Upper lobe of right lung (tissue), 1 donor: ENCODE data around the gene TBC1D19. TPM values are rescaled to one million over a fixed set of nuclear protein-coding genes. Genes with fewer than 3 reads are reported as not detected.
"Not testable (repeated sequence)": the region's sequence is repeated elsewhere in the genome, so short reads cannot be mapped to it uniquely, and the experiment has no call there.

Source experiments
- ATAC-seq: fragments of 200-7000 bp; cut with Tn5 transposase; one replicate; pipeline ENCODE4 v1.9.1; 2020; ENCODE audit warnings: mild to moderate bottlenecking, moderate library complexity
- DNase-seq: peaks from one replicate; pipeline ENCODE4 v3.0.0-alpha.2; 2020
- H3K27ac ChIP-seq: fragments of 200-600 bp; one replicate; pipeline ENCODE4 v1.8.0; 2022
- H3K27me3 ChIP-seq: fragments of 200-600 bp; one replicate; pipeline ENCODE4 v1.8.0; 2022; ENCODE audit warnings: mild to moderate bottlenecking
- H3K36me3 ChIP-seq: fragments of 200-600 bp; one replicate; pipeline ENCODE4 v1.8.0; 2022
- H3K4me1 ChIP-seq: fragments of 200-600 bp; one replicate; pipeline ENCODE4 v1.8.0; 2022
- H3K4me3 ChIP-seq: fragments of 200-600 bp; one replicate; pipeline ENCODE4 v1.8.0; 2022; ENCODE audit warnings: mild to moderate bottlenecking
- H3K9me3 ChIP-seq: fragments of 200-600 bp; one replicate; pipeline ENCODE4 v1.8.0; 2022
- intact Hi-C: fragments of 100-400 bp; cut with DNase I; formaldehyde crosslinking; loops from one replicate; pipeline ENCODE4 v1.11.0; 2022
- total RNA-seq: library from RNA; stranded (reverse); fragmentation: NEBNext Ultra II Directional; extraction: Animal tissue kit (Norgen Biotek cat#: 25700); gene quantifications from one replicate; pipeline ENCODE4 v1.2.1, GENCODE V29; 2021
- TF ChIP-seq, protein P1 (sequence below): fragments of 200-600 bp; IDR thresholded peaks from one replicate; pipeline ENCODE4 v1.8.0; 2022; ENCODE audit warnings: antibody characterized with exemption
- donor health status: DM: no; HTN: yes; CAD: no; lungs with severe emphysema.

Gene TBC1D19
- total RNA-seq, 1 donor from 2014 or later = 10.0 TPM

DNA sequence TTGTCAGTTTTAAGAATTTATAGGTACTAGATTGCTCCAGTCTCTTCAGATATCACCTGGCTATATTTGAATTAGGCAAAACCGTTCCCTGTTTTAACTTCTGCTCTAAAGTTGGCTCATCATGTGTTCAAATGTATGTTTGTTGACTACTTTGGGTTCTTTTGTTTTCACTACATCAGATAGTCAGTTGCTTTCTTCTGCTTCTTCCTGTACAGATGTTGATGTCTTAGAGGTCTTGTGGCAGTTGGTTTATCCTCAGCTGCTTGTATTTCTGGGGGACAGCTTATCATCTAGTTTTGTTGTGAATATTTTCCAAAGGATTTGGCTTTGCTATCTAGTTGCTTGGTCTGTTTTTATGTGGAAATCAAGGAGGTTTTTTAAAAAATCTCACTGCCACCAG, 28.0 kb downstream of the TBC1D19 start:
- ATAC-seq (no peak), DNase-seq (no peak)
- no peaks in the 10 kb centered on the region for H3K27me3 ChIP-seq
- H3K27ac ChIP-seq = no peak overlapping the region
- peaks cover 5% of the 10 kb centered on the region for H3K4me1 ChIP-seq
- intact Hi-C loops = no loop called here
- TF ChIP-seq, protein P1, sequence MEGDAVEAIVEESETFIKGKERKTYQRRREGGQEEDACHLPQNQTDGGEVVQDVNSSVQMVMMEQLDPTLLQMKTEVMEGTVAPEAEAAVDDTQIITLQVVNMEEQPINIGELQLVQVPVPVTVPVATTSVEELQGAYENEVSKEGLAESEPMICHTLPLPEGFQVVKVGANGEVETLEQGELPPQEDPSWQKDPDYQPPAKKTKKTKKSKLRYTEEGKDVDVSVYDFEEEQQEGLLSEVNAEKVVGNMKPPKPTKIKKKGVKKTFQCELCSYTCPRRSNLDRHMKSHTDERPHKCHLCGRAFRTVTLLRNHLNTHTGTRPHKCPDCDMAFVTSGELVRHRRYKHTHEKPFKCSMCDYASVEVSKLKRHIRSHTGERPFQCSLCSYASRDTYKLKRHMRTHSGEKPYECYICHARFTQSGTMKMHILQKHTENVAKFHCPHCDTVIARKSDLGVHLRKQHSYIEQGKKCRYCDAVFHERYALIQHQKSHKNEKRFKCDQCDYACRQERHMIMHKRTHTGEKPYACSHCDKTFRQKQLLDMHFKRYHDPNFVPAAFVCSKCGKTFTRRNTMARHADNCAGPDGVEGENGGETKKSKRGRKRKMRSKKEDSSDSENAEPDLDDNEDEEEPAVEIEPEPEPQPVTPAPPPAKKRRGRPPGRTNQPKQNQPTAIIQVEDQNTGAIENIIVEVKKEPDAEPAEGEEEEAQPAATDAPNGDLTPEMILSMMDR = no peak
- no peaks in the 10 kb centered on the region for H3K36me3 ChIP-seq
- H3K9me3 ChIP-seq = no peaks in the 10 kb centered on the region
- no peak overlapping the region for H3K4me3 ChIP-seq

DNA sequence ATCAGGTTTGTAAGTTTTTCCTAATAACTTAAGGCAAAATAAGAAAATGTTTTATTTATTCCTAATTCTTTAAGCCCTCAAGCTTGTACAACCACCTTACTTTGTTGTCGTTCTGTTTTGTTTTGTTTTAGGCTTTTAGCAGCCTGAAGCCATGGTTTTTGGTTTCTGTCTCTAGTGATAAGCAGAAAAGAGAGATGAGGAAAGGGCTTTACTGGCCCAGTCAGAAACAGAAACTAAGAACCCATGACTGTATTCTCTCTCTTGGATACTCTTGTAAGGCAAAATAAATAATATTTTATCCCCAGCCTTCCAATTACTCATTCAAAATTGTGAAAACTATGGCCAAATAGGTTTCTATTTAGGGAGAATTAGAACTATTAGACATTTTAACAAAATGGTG, 29.4 kb downstream of the TBC1D19 start:
- ATAC-seq (no peak), DNase-seq (no peak)
- Histone ChIP-seq H3K4me3 (no peak overlapping the region), H3K4me1 (peaks cover 5% of the 10 kb centered on the region), H3K36me3 (no peaks in the 10 kb centered on the region), H3K27me3 (no peaks in the 10 kb centered on the region), H3K9me3 (no peaks in the 10 kb centered on the region), H3K27ac (no peak overlapping the region)
- TF ChIP-seq, protein P1 = no peak
- intact Hi-C loops = no loop called here

DNA sequence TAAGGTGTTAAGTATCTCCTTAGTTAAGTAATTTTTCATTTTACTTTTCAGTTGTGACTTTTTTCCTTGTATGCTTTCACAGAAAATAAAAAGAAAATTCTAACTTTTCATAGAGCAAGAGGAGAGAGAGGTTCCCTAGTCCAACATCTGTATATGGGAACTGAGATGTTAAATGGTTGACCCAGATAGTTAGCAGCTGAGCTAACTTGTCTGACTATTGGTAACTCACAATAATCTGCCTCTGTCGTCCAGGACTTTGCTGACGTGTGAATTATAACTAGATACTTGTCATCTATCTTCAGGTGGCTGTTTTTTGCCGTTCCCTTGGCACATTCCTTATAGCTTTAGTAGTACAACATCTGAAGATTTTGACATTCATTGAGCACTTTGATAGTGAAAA, 29.9 kb downstream of the TBC1D19 start:
- Histone ChIP-seq H3K36me3 (no peaks in the 10 kb centered on the region), H3K4me1 (peaks cover 5% of the 10 kb centered on the region), H3K27ac (no peak overlapping the region), H3K9me3 (no peaks in the 10 kb centered on the region), H3K4me3 (no peak overlapping the region), H3K27me3 (no peaks in the 10 kb centered on the region)
- no peak for ATAC-seq
- TF ChIP-seq, protein P1 = no peak
- intact Hi-C loops = no loop called here
- DNase-seq = no peak

DNA sequence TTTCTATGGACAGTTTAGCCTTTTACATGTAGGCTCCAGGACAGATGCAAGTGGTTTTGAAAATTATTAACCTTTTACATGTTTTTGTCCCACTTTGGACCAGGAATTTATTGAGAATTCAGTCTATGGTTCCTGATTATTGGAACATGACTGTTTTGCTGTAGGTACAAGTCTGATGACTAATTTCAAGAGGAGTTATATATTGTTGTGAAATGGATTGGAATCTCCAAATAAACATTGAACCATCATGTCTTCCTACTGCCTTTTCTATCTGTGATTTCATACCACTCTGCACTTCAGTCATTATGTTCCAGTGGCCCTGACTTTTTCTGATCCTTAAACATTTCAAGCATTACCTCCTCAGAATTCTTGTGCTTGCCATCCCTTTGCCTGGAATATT, 35.9 kb downstream of the TBC1D19 start:
- TF ChIP-seq, protein P1 = no peak
- no peaks in the 10 kb centered on the region for H3K36me3 ChIP-seq
- H3K27me3 ChIP-seq = no peaks in the 10 kb centered on the region
- no peak overlapping the region for H3K27ac ChIP-seq
- H3K9me3 ChIP-seq = no peaks in the 10 kb centered on the region
- DNase-seq (no peak), ATAC-seq (no peak)
- H3K4me1 ChIP-seq = no peaks in the 10 kb centered on the region
- intact Hi-C loops = no loop called here
- H3K4me3 ChIP-seq = no peak overlapping the region

DNA sequence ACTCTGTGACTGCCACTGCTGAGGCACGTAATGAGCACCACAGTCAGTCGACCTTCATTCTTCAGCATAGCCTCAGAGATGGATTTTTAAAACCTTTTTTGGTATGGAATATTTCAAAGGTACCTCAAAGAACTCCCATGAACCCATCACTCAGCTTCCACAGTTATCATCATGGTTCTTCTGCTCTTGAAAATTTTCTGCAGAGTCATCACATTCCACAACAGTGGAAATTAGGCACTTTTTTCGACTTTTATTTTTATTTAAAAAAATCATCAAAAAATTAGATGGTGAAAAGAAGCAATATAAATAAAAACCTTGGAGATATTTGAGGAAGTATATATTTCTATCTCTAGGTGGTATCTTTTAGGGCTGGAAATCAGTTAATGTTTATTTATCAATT, 37.5 kb downstream of the TBC1D19 start:
- H3K27ac ChIP-seq = no peak overlapping the region
- intact Hi-C loops = no loop called here
- no peak overlapping the region for H3K4me3 ChIP-seq
- DNase-seq (no peak), ATAC-seq (no peak)
- H3K27me3 ChIP-seq = no peaks in the 10 kb centered on the region
- no peaks in the 10 kb centered on the region for H3K36me3 ChIP-seq
- TF ChIP-seq, protein P1 = no peak
- no peaks in the 10 kb centered on the region for H3K9me3 ChIP-seq
- no peaks in the 10 kb centered on the region for H3K4me1 ChIP-seq

DNA sequence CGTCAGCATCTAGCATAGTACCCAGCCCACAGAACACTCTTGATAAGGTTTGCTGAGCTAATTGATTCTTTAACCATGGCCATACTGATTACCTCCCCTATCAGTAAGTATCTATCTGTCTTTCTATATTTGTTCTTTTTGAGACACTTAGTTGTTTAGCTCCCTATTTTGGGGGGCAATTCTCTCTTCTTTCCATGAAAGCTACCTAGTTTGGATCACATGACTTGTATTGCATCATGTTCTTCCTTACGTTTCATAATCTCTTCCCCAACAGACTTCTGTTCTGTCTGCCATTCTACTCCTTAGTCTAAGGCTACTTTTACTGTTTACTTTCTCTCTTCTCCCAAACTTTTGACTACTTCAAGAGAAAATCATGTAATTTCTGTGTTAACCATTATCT, 39.0 kb downstream of the TBC1D19 start:
- Histone ChIP-seq H3K36me3 (no peaks in the 10 kb centered on the region), H3K9me3 (no peaks in the 10 kb centered on the region), H3K4me1 (no peaks in the 10 kb centered on the region), H3K4me3 (no peak overlapping the region), H3K27ac (no peak overlapping the region), H3K27me3 (no peaks in the 10 kb centered on the region)
- DNase-seq (no peak), ATAC-seq (no peak)
- TF ChIP-seq, protein P1 = no peak
- intact Hi-C loops = no loop called here

DNA sequence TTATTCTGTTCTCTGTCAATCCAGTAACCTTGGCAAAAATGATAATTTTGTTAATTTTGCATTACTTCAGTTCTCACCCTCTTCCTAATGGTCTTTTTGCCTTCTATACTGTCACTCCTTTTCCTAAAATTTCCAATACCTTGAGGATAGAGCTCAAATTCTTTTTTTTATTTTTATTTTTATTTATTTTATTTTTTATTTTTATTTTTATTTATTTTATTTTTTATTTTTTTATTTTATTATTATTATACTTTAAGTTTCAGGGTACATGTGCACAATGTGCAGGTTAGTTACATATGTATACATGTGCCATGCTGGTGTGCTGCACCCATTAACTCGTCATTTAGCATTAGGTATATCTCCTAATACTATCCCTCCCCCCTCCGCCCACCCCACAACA, 42.8 kb downstream of the TBC1D19 start:
- H3K36me3 ChIP-seq, H3K27me3 ChIP-seq, H3K4me3 ChIP-seq, H3K9me3 ChIP-seq, H3K4me1 ChIP-seq, H3K27ac ChIP-seq, DNase-seq, ATAC-seq, intact Hi-C loops: not testable (repeated sequence)
